Testis (tissue), 3 donors: Measurements from ENCODE around the gene SYNPO. TPM values are rescaled to one million over a fixed set of nuclear protein-coding genes. Genes with fewer than 3 reads are reported as not detected.

Experiments
- DNase-seq: peaks from one replicate; pipeline ENCODE4 v3.0.0-alpha.2; 2019
- H3K27ac ChIP-seq, 2 donors: fragments of 200-600 bp; sonication (generic); one replicate each; pipeline ENCODE4 v1.5.1; 2019
- H3K27me3 ChIP-seq: fragments of 200-600 bp; sonication (generic); one replicate; pipeline ENCODE4 v1.5.1; 2019
- H3K36me3 ChIP-seq: fragments of 200-600 bp; sonication (generic); one replicate; pipeline ENCODE4 v1.5.1; 2017; ENCODE audit warnings: low read depth; ENCODE audit errors: missing control alignments
- H3K4me1 ChIP-seq: fragments of 200-600 bp; sonication (generic); one replicate; pipeline ENCODE4 v1.5.1; 2019
- H3K4me3 ChIP-seq, 2 donors: fragments of 200-600 bp; sonication (generic); one replicate each; pipeline ENCODE4 v1.5.1; 2017 to 2019
- H3K9me3 ChIP-seq: fragments of 200-600 bp; sonication (generic); one replicate; pipeline ENCODE4 v1.5.1; 2017
- CTCF ChIP-seq, 3 experiments: fragments of 450-650 bp in 2 of 3; fragments of 200-600 bp in 1 of 3; sonication (generic) in 1 of 3; IDR thresholded peaks; one replicate each; pipeline ENCODE4 v1.5.1; 2016 to 2019; ENCODE audit warnings: antibody characterized with exemption in 3 of 3, mild to moderate bottlenecking in 2 of 3, moderate library complexity in 1 of 3
- POLR2A ChIP-seq: fragments of 450-650 bp; IDR thresholded peaks from one replicate; pipeline ENCODE4 v1.6.1; 2017; ENCODE audit warnings: antibody characterized with exemption, mild to moderate bottlenecking, moderate library complexity
- WGBS, 2 donors: methylation state at CpG; one replicate each; pipeline ENCODE4 v1.1.5; 2018; 5-methylcytosine and 5-hydroxymethylcytosine counted together
- intact Hi-C: fragments of 100-400 bp; cut with DNase I; formaldehyde crosslinking; loops from one replicate; pipeline ENCODE4 v1.15.1; 2023; ENCODE audit warnings: low total_unique reads
- polyA plus RNA-seq: library from polyadenylated mRNA; stranded (reverse); fragments of 350-450 nt; fragmentation: Illumina TruSeq; extraction: RNeasy Lipid Tissue Mini Kit (QIAGEN cat#74804); gene quantifications from one replicate; pipeline ENCODE4 v1.2.3, GENCODE V29; 2014; ENCODE audit warnings: low read depth, low replicate concordance; ENCODE audit not compliant: insufficient read depth
- total RNA-seq, 2 donors: library from RNA; depleted of rRNA; stranded (reverse); fragments of >200 nt; gene quantifications; one replicate each; pipeline ENCODE4 v1.2.3, GENCODE V29; 2016

The SYNPO gene
- total and polyA plus RNA-seq, 3 donors from 2014 or later = 49.1 to 53.2 (median 52.2) TPM

GRCh38 chr5:150651924-150652671 lies 11.6 kb downstream of the SYNPO start:
- no peak for DNase-seq
- no peaks in the 10 kb centered on the region for H3K36me3 ChIP-seq
- H3K9me3 ChIP-seq = no peaks in the 10 kb centered on the region
- H3K27ac ChIP-seq = peak overlapping the region in 1 of 2 donors; percentile 7
- H3K4me3 ChIP-seq = no peak overlapping the region
- TF ChIP-seq CTCF (IDR thresholded peaks at IDR 0.05) = no peak
- TF ChIP-seq POLR2A = no peak
- WGBS, 2 donors = 63% methylated on average over 11 to 13 of the region's 13 CpGs
- no peaks in the 10 kb centered on the region for H3K27me3 ChIP-seq
- H3K4me1 ChIP-seq = peaks cover 83% of the 10 kb centered on the region
- intact Hi-C loops = loop anchor here (10.0 kb wide), 1 partner anchor 57 kb away; no protein-coding TSS in a partner anchor

DNA sequence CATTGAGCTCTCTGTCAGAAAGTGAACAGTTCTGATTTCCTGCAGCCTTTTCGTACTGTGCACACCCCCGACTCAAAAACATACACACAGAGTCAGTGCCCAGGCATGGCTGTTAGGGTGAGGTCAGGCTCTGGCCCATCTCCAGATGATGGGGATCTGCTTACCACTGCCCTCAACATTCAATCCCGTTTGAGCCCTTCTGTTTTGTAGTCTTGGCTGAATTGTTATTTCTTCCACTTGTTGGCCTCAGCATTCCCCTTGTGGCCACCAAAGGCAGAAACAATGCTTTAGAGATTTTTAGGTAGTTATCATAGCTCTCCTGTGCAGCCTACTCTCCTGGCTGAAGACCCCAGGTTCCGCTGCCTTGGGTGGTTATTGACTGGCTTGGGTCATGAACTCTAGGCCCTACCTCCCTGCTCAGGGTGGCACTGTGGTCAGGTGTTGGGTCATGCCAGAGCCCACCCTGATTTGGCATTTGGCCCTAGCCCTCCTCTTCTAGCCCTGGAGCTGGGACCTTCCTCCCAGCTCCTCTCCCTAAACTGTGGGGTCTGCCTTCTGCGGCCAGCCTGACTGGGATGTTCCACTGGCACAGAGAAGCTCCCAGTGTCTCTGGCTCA lies 12.8 kb downstream of the SYNPO start:
- Histone ChIP-seq H3K27me3 (no peaks in the 10 kb centered on the region), H3K4me1 (peaks cover 80% of the 10 kb centered on the region), H3K36me3 (no peaks in the 10 kb centered on the region), H3K9me3 (no peaks in the 10 kb centered on the region), H3K27ac (peak overlapping the region in 1 of 2 donors; percentile 55), H3K4me3 (no peak overlapping the region)
- intact Hi-C loops = loop anchor here (10.0 kb wide), 1 partner anchor 58 kb away; no protein-coding TSS in a partner anchor
- DNase-seq = no peak
- TF ChIP-seq POLR2A (no peak), CTCF (IDR thresholded peaks at IDR 0.05) (peak in 2 of 3 experiments; percentile 12 to 15)
- WGBS, 2 donors = 63 to 72% methylated on average over 5 of the region's 5 CpGs

DNA sequence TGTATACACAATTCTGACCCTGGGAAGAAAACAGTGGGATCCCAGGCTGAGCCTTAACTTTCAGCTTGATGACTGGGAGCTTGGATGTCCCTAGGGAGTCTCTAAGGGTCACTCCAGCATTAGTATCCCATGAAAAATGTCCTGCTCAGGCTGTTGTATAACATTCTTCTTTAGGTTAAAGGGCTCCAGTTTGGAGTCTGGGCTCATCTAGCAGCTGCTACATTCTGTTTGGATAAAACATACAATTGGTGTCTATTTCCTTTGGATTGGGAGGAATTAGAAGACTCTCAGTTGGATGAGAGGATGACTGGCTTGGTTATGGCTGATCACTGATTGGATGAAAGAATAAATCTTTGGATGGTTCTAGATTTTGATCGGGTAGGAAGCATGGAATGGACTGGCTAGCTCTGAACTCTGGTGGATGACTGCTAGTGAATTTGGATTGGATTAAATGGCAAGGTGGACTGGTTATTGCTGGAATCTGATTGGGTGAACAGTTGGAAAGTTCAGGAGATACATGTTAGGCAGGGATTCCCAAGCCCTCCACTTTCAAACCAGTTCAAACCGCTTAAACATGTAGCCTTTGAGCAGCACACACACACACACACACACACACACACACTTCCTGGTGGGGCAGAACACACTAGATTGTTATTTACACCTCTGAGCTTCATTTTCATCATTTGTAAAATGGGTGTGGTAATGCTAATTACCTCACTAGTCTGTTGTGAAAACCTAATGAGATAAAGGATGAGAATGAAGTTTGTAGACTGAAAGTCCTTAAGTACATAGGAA lies 13.5 kb downstream of the SYNPO start:
- TF ChIP-seq CTCF (IDR thresholded peaks at IDR 0.05) (no peak), POLR2A (no peak)
- WGBS, 2 donors = 79 to 82% methylated on average over 2 of the region's 2 CpGs
- no peaks in the 10 kb centered on the region for H3K36me3 ChIP-seq
- intact Hi-C loops = loop anchor here (10.0 kb wide), 1 partner anchor 59 kb away; no protein-coding TSS in a partner anchor
- H3K9me3 ChIP-seq = no peaks in the 10 kb centered on the region
- peak overlapping the region in 1 of 2 donors; percentile 55 for H3K27ac ChIP-seq
- H3K27me3 ChIP-seq = no peaks in the 10 kb centered on the region
- peaks cover 78% of the 10 kb centered on the region for H3K4me1 ChIP-seq
- H3K4me3 ChIP-seq = no peak overlapping the region
- DNase-seq = no peak

DNA sequence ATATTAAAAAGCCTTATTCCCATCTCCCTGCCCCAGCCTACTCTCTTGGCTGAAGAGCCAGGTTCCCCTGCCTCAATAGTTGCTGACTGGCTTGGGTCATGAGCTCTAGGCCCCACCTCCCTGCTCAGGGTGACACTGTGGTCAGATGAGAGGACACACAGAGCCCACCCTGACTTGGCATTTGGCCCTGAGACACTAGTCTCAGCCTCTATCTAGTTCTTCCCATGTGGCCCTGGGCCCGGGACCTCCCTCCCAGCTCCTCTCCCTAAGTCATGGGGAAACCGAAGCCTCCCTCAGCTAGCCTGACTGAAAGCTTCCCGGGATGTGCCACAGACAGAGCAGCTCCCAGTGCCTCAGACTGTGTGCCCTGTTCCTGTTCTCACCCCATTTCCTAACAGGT lies 14.8 kb downstream of the SYNPO start:
- WGBS, 2 donors = 58 to 68% methylated on average over 3 of the region's 3 CpGs
- intact Hi-C loops = loop anchor here (10.0 kb wide), 1 partner anchor 60 kb away; no protein-coding TSS in a partner anchor
- TF ChIP-seq POLR2A (no peak), CTCF (IDR thresholded peaks at IDR 0.05) (no peak)
- H3K27me3 ChIP-seq = no peaks in the 10 kb centered on the region
- DNase-seq = no peak
- H3K4me1 ChIP-seq = peaks cover 74% of the 10 kb centered on the region
- H3K9me3 ChIP-seq = no peaks in the 10 kb centered on the region
- peak overlapping the region in 1 of 2 donors; percentile 63 for H3K4me3 ChIP-seq
- no peak overlapping the region for H3K27ac ChIP-seq
- no peaks in the 10 kb centered on the region for H3K36me3 ChIP-seq
